Muscle of leg (tissue), 11 donors: ENCODE results near the gene CEACAM19. TPM values are rescaled to one million over a fixed set of nuclear protein-coding genes. Genes with fewer than 3 reads are reported as not detected.
"Not testable (repeated sequence)": the region's sequence is repeated elsewhere in the genome, so short reads cannot be mapped to it uniquely, and the experiment has no call there.

Experiments
- DNase-seq: peaks from one replicate; pipeline ENCODE4 v3.0.0; 2013
- H3K27ac ChIP-seq: one replicate; pipeline ENCODE4 v1.5.1; 2013; ENCODE audit warnings: mild to moderate bottlenecking, low read length, control low read depth
- H3K27me3 ChIP-seq: one replicate; pipeline ENCODE4 v1.6.1; 2013; ENCODE audit warnings: low read length; ENCODE audit not compliant: control insufficient read depth, insufficient read depth
- H3K36me3 ChIP-seq: one replicate; pipeline ENCODE4 v1.6.1; 2013; ENCODE audit warnings: low read length; ENCODE audit not compliant: control insufficient read depth, insufficient read depth
- H3K4me1 ChIP-seq: one replicate; pipeline ENCODE4 v1.6.1; 2013; ENCODE audit warnings: low read length; ENCODE audit not compliant: control insufficient read depth, insufficient read depth
- H3K4me3 ChIP-seq: one replicate; pipeline ENCODE4 v1.5.1; 2013; ENCODE audit warnings: low read length, control low read depth
- H3K9me3 ChIP-seq: replicated peaks from 2 replicates; pipeline ENCODE4 v1.6.1; 2013; ENCODE audit warnings: low read depth, low read length; ENCODE audit not compliant: control insufficient read depth
- WGBS: methylation state at CpG from one replicate; pipeline ENCODE4 v1.1.5; 2013; ENCODE audit warnings: missing lambda C conversion rate; ENCODE audit not compliant: insufficient coverage; 5-methylcytosine and 5-hydroxymethylcytosine counted together
- polyA plus RNA-seq, 8 donors: library from polyadenylated mRNA; unstranded; fragments of 120-200 nt; gene quantifications; one replicate each; pipeline versions ENCODE4 v1.2.1 to v1.2.3, GENCODE V29; 2013; ENCODE audit warnings: inconsistent platforms in 1 of 8, low replicate concordance in 1 of 8; ENCODE audit not compliant: insufficient read length in 8 of 8, insufficient read depth in 1 of 8
- total RNA-seq: library from RNA; stranded (reverse); fragments of 120-200 nt; gene quantifications from one replicate; pipeline ENCODE4 v1.2.4, GENCODE V29; 2013

Gene CEACAM19
- total and polyA plus RNA-seq, 9 donors, result 2.8 to 11.7 (median 5.3) TPM

DNA sequence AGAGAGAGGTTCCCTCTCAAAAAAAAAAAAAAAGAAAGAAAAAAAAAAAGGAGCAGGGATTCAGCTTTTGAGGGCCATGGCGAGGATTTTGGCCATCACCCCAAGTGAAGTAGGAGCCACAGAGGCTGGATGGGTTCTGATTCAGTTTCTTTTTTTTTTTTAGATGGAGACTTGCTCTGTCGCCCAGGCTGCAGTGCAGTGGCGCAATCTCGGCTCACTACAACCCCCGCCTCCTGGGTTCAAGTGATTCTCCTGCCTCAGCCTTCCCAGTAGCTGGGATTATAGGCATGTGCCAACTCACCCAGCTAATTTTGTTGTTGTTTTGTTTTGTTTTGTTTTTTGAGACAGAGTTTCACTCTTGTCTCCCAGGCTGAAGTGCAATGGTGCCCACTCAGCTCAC, 50.1 kb downstream of the CEACAM19 start:
- H3K27me3 ChIP-seq, H3K27ac ChIP-seq, H3K36me3 ChIP-seq, H3K9me3 ChIP-seq, H3K4me3 ChIP-seq, DNase-seq: not testable (repeated sequence)
- H3K4me1 ChIP-seq, result peaks cover 22% of the 10 kb centered on the region
- no CpG with 5 or more reads among the region's 5 CpGs for WGBS

DNA sequence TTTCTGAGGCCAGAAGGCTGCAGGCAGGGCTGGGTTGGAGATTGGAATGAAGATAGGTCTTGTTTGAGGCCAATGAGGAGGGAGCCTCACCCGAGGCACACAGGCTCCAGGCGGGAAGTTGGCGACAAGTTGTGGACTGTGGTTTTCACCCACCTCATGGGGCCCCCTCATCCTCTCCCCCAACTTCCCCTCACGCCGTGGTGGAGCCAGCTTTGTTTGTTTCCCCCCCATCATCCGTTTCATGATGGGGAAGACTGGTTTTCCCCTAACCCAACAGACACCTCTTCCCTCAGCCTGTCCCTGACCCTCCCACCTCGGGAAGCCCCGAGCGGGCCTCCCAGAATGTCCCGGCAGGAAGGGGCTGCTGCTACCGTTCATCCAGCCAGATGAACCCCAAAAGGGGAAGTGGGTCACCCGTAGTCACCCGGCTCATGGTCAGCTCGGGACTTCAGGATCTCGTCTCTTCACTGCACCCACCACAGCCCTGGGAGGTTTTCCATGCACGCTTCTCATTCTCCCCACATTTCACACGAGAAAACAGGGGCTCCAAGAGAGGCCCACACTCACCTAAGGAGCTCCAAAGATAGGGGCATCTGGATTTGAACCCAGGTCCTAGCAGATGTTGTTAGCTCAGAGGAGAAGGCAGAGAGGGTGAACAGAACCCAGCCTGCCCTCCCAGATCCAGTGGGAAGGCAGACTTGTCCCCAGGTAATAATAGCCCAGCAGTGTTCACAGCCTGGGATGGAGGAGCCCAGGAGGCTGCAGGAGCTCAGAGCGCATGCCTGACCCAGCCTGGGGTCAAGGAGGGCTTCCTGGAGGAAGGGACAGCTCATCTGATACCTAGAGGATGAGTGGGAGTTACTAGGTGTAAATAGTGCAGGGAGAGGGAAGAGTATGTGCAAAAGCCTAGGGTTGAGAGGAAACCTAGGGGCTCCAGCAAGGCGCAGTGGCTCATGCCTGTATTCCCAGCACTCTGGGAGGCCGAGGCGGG, 51.1 kb downstream of the CEACAM19 start:
- no peaks in the 10 kb centered on the region for H3K9me3 ChIP-seq
- H3K27me3 ChIP-seq, result no peaks in the 10 kb centered on the region
- no peaks in the 10 kb centered on the region for H3K36me3 ChIP-seq
- peaks cover 22% of the 10 kb centered on the region for H3K4me1 ChIP-seq
- WGBS, result 32% methylated on average over 9 of the region's 21 CpGs
- H3K4me3 ChIP-seq, result no peak overlapping the region
- DNase-seq, result no peak
- H3K27ac ChIP-seq, result no peak overlapping the region

DNA sequence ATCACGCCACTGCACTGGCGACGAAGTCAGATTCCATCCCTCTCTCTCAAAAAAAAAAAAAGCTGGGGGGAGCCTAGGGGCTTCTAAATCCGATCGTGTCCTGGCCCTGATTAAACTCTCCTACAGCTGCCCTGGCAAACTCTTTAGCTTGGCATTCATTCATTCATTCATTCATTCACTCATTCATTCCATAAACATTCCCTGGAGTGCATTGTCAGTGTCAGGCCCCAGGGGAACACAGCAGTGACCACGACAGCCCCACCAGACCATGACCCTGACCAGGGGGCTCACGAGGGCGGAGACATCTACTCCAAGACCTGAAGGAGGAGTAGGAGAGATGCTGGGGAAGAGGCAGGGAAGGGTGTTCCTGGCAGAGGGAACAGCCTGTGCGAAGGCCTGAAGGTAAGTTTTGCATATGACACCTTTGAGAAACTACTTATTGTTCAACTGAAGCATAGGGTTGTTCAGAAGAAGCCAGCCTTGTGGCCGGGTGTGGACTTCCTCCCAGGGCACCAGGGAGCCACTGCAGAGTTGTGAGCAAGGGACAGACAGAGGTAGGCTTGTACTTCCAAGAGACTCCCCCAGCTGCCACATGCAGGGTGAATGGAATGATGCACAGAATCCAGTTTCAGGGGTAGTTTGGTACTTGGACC, 52.1 kb downstream of the CEACAM19 start:
- 69% methylated on average over 4 of the region's 10 CpGs for WGBS

DNA sequence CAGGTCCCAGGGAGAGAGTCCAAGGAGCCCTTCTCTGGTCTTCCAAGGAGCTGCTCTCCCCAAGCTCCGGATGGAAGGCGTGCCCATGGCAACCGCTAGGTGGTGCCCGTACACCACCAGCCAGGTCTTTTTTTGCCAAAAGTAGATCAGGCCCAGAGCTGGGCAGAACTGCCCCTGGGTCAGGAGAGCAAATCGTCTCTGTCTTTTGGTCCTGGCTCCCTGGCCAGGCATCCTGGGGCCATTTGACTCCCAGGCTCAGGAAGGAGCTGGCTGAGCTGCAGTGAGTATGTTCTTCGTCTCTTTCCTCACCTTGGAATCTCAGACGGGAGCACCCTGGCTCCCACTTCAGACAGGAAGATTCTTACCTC, 52.7 kb downstream of the CEACAM19 start:
- Histone ChIP-seq H3K9me3 (no peaks in the 10 kb centered on the region), H3K4me1 (peaks cover 16% of the 10 kb centered on the region), H3K27me3 (no peaks in the 10 kb centered on the region), H3K27ac (no peak overlapping the region), H3K4me3 (no peak overlapping the region), H3K36me3 (no peaks in the 10 kb centered on the region)
- WGBS, result 15% methylated on average over 7 of the region's 7 CpGs
- peak; percentile 83 for DNase-seq

More for the DNA sequence above, 52.1 kb downstream of the CEACAM19 start:
- H3K4me1 ChIP-seq, result peaks cover 21% of the 10 kb centered on the region
- no peaks in the 10 kb centered on the region for H3K36me3 ChIP-seq
- no peak for DNase-seq
- no peak overlapping the region for H3K4me3 ChIP-seq
- H3K27ac ChIP-seq, result no peak overlapping the region
- no peaks in the 10 kb centered on the region for H3K9me3 ChIP-seq
- H3K27me3 ChIP-seq, result no peaks in the 10 kb centered on the region

DNA sequence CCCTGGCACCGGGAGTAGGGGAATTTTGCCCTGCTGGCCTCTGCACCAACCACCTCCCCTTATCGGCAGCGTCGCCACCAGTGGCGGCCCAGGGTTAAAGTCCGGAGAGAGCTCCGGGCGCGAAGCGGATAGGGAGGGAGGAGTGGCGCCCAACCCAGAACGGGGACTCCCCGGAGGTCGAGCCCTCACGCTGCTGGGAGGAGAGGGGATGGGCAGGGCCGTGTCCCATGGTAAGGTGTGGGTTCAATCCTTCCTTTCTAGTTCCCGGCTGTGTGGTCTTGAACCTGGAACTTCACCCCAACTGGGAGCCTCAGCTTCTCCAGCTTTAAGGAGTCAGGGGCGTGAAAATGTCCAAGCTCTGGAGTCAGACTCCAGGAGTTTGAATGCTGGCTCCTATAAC, 54.0 kb downstream of the CEACAM19 start:
- Histone ChIP-seq H3K4me1 (peaks cover 10% of the 10 kb centered on the region), H3K4me3 (no peak overlapping the region), H3K36me3 (no peaks in the 10 kb centered on the region), H3K27ac (no peak overlapping the region), H3K9me3 (no peaks in the 10 kb centered on the region), H3K27me3 (no peaks in the 10 kb centered on the region)
- DNase-seq, result no peak
- 26% methylated on average over 12 of the region's 18 CpGs for WGBS

DNA sequence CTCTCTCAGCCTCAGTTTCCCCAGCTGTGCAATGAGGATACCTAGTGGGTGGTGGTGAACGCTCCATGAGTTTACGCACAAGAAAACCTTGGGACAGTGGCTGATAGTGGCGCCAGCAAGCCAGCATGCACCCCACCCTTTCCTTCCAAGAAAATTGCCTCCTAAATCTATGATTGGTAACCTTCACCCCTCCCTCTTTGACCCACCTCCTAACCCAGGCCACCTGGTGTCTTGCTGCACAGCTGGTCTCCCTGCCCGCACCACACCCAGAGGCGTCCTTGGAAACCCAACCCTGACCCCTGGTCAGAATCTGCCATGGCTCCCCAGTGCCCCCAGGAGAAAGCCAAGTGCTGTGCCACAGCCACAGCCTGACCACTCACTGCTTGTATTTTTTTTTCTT, 54.4 kb downstream of the CEACAM19 start:
- WGBS, result 77% methylated on average over 5 of the region's 5 CpGs

DNA sequence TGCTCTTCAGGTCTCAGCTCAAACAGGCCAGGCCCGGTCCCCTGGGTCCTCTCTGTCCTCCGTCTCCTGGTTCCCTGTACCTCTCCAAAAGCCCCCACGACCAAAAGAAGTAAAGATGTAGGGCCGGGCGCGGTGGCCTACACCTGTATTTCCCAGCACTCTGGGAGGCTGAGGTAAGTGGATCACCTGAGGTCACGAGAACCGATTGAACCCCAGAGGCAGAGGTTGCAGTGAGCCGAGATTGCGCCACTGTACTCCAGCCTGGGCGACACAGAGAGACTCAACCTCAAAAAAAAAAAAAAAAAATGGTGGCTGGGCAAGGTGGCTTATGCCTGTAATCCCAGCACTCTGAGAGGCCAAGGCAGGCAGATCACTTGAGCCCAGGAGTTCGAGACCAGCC, 55.2 kb downstream of the CEACAM19 start:
- Histone ChIP-seq H3K9me3 (no peaks in the 10 kb centered on the region), H3K27me3 (no peaks in the 10 kb centered on the region), H3K36me3 (no peaks in the 10 kb centered on the region), H3K27ac (no peak overlapping the region), H3K4me1 (peaks cover 10% of the 10 kb centered on the region), H3K4me3 (no peak overlapping the region)
- DNase-seq, result no peak
- 93% methylated on average over 7 of the region's 12 CpGs for WGBS

More for the DNA sequence above, 54.4 kb downstream of the CEACAM19 start:
- Histone ChIP-seq H3K36me3 (no peaks in the 10 kb centered on the region), H3K27me3 (no peaks in the 10 kb centered on the region), H3K27ac (no peak overlapping the region), H3K4me3 (no peak overlapping the region), H3K4me1 (peaks cover 10% of the 10 kb centered on the region), H3K9me3 (no peaks in the 10 kb centered on the region)
- DNase-seq, result no peak

- Histone ChIP-seq H3K4me1 (peaks cover 10% of the 10 kb centered on the region), H3K36me3 (no peaks in the 10 kb centered on the region), H3K9me3 (no peaks in the 10 kb centered on the region), H3K27ac (no peak overlapping the region), H3K27me3 (peaks cover 3% of the 10 kb centered on the region), H3K4me3 (no peak overlapping the region)
- 59% methylated on average over 3 of the region's 6 CpGs for WGBS
- DNase-seq, result no peak
Observed at GRCh38 chr19:44728178-44728577, 56.9 kb downstream of the CEACAM19 start.

GRCh38 chr19:44729516-44730033, 58.3 kb downstream of the CEACAM19 start:
- no peak for DNase-seq
- Histone ChIP-seq H3K27ac (no peak overlapping the region), H3K4me1 (peaks cover 6% of the 10 kb centered on the region), H3K9me3 (no peaks in the 10 kb centered on the region), H3K4me3 (no peak overlapping the region), H3K36me3 (no peaks in the 10 kb centered on the region), H3K27me3 (peaks cover 3% of the 10 kb centered on the region)
- 96% methylated on average over 5 of the region's 8 CpGs for WGBS

- no peaks in the 10 kb centered on the region for H3K36me3 ChIP-seq
- no peak for DNase-seq
- no peaks in the 10 kb centered on the region for H3K4me1 ChIP-seq
- peaks cover 3% of the 10 kb centered on the region for H3K27me3 ChIP-seq
- no CpG with 5 or more reads among the region's 5 CpGs for WGBS
- H3K4me3 ChIP-seq, result no peak overlapping the region
- H3K27ac ChIP-seq, result no peak overlapping the region
- H3K9me3 ChIP-seq, result no peaks in the 10 kb centered on the region
Observed at GRCh38 chr19:44731081-44731480, 59.8 kb downstream of the CEACAM19 start.
